GM19467 (cell line): ENCODE measurements around the gene TUBA3E.
A peak's percentile ranks its signal among the peaks of the same experiment; 100 is the strongest.
"Not testable (repeated sequence)": the region's sequence is repeated elsewhere in the genome, so short reads cannot be mapped to it uniquely, and the experiment has no call there.

Experiments used
- ATAC-seq: cut with Tn5 transposase; IDR thresholded peaks from one replicate; pipeline ENCODE4 v1.9.1; 2021; ENCODE audit warnings: mild to moderate bottlenecking, moderate library complexity; ENCODE audit not compliant: unreplicated experiment

TUBA3E gene

GRCh38 chr2:130192451-130192850 is 5.8 kb downstream of the TUBA3E start:
- ATAC-seq = not testable (repeated sequence)

- not testable (repeated sequence) for ATAC-seq
These were observed 6.9 kb downstream of the TUBA3E start for GRCh38 chr2:130191319-130191718.

GRCh38 chr2:130190237-130190636 is 8.0 kb downstream of the TUBA3E start:
- ATAC-seq = no peak

GRCh38 chr2:130188958-130189357 is 9.3 kb downstream of the TUBA3E start:
- not testable (repeated sequence) for ATAC-seq

- not testable (repeated sequence) for ATAC-seq
These were observed 10.1 kb downstream of the TUBA3E start for GRCh38 chr2:130187859-130188792.

- no peak for ATAC-seq
These were observed 11.0 kb downstream of the TUBA3E start for GRCh38 chr2:130187268-130187667.

GRCh38 chr2:130186391-130186790 is 11.8 kb downstream of the TUBA3E start:
- ATAC-seq = no peak

- no peak for ATAC-seq
These were observed 12.3 kb downstream of the TUBA3E start for GRCh38 chr2:130185896-130186295.

- ATAC-seq = no peak
These were observed 12.8 kb downstream of the TUBA3E start for GRCh38 chr2:130185436-130185835.

GRCh38 chr2:130183512-130184373 is 14.5 kb downstream of the TUBA3E start:
- ATAC-seq = no peak

- ATAC-seq = peak; percentile 13
These were observed 15.3 kb downstream of the TUBA3E start for GRCh38 chr2:130182826-130183511.

GRCh38 chr2:130181880-130182682 is 16.2 kb downstream of the TUBA3E start, which contains the start of gene MZT2B:
TSS of gene MZT2B (plus strand) at chr2:130182262. CDS start at chr2:130182283, 21 bp downstream.
- peak; percentile 74 for ATAC-seq

- ATAC-seq = peak; percentile 61
These were observed 16.8 kb downstream of the TUBA3E start, which contains the start of gene SMPD4 for GRCh38 chr2:130181325-130181879. TSS of gene SMPD4 (minus strand) at chr2:130181602. CDS start at chr2:130176592, 5,010 bp downstream.

- not testable (repeated sequence) for ATAC-seq
These were observed 17.6 kb downstream of the TUBA3E start for GRCh38 chr2:130180404-130181324.

- ATAC-seq = not testable (repeated sequence)
These were observed 23.4 kb downstream of the TUBA3E start for GRCh38 chr2:130174866-130175265.

GRCh38 chr2:130169896-130170295 is 28.3 kb downstream of the TUBA3E start:
- ATAC-seq = no peak

- ATAC-seq = not testable (repeated sequence)
These were observed 29.1 kb downstream of the TUBA3E start for GRCh38 chr2:130169163-130169562.

- ATAC-seq = not testable (repeated sequence)
These were observed 31.6 kb downstream of the TUBA3E start for GRCh38 chr2:130166611-130167010.
